Measurements from ENCODE around the gene TENT4A.

Gene TENT4A

DNA sequence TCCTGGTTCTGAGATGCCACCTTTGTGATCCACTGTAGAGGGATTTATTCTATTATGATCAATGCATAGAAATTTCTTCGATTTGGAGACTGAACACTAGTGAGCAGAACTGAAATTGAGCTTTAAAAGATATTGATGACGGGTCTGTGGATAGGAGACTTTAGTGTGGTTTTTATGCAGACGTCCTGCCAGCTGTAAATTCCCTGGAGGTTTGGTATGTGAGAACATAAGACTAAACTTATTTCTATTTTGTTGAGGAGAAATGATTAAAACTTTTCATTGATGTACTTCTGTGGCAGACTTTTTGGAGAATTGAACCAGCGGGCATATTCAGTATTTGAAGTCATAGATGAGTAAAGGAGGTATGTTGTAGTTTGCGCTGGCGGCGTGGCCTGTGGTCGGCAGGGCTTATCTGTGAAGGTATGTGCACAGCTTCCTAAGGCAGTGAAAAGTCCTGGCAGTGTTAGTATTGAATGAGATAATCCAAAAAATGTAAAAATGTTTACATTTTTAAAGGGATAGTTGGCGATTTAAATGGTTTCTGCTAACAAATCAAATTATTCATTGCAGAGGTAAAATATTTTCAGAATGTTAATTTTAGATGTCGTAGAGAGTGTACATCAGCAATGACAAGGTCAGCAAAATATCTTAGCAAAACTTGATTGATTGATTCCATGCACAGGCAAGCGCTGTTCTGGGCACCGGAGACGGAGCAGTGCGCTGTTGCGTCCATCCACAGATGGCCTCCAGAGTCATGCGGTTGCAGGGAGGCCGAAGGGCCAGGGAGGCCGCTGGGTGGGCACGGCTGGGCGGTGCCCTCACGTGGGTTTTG, 20.4 kb downstream of the TENT4A start:
- H3K36me3 ChIP-seq (ENCODE audit: insufficient read depth, low read length), result peaks cover 16% of the 10 kb centered on the region
- no peaks in the 10 kb centered on the region for H3K27me3 ChIP-seq (ENCODE audit: insufficient read depth, low read length)
- H3K9me3 ChIP-seq (ENCODE audit: low read length), result no peaks in the 10 kb centered on the region
- no peak overlapping the region for H2AFZ ChIP-seq (ENCODE audit: low read depth, low read length)
- no peak overlapping the region for H3K4me3 ChIP-seq (ENCODE audit: low read length)
- peaks cover 10% of the 10 kb centered on the region for H3K4me1 ChIP-seq (ENCODE audit: insufficient read depth, low read length)

- H3K27me3 ChIP-seq (ENCODE audit: insufficient read depth, low read length), result no peaks in the 10 kb centered on the region
- H3K36me3 ChIP-seq (ENCODE audit: insufficient read depth, low read length), result peaks cover 22% of the 10 kb centered on the region
- no peak overlapping the region for H2AFZ ChIP-seq (ENCODE audit: low read depth, low read length)
- H3K4me3 ChIP-seq (ENCODE audit: low read length), result no peak overlapping the region
- no peaks in the 10 kb centered on the region for H3K9me3 ChIP-seq (ENCODE audit: low read length)
- peaks cover 8% of the 10 kb centered on the region for H3K4me1 ChIP-seq (ENCODE audit: insufficient read depth, low read length)
Measured at GRCh38 chr5:6734243-6734700, 21.0 kb downstream of the TENT4A start.

DNA sequence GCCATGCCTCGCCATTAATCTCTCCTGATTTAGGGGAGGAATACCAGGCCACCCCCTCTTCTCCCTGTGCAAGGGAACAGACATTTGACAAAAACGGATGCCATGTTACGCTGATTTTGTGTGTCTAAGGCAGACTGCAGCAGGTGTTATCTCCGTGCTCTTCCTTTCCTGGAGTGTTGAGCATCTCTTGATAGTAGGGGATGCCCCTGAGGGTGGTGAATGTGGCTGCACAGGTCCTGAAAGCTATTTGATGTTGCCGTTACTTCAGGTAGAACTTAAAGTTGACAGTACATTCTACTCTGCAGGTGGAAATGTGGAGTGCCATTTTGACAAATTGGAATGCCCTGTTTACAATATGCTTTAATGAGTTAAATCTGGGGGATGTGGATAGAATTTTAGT, 21.5 kb downstream of the TENT4A start:
- Histone ChIP-seq H3K9me3 (ENCODE audit: low read length) (no peaks in the 10 kb centered on the region), H2AFZ (ENCODE audit: low read depth, low read length) (no peak overlapping the region), H3K27me3 (ENCODE audit: insufficient read depth, low read length) (no peaks in the 10 kb centered on the region), H3K4me1 (ENCODE audit: insufficient read depth, low read length) (peaks cover 8% of the 10 kb centered on the region), H3K4me3 (ENCODE audit: low read length) (no peak overlapping the region), H3K36me3 (ENCODE audit: insufficient read depth, low read length) (peaks cover 27% of the 10 kb centered on the region)

- H3K27me3 ChIP-seq (ENCODE audit: insufficient read depth, low read length), result no peaks in the 10 kb centered on the region
- H3K36me3 ChIP-seq (ENCODE audit: insufficient read depth, low read length), result peaks cover 37% of the 10 kb centered on the region
- peaks cover 4% of the 10 kb centered on the region for H3K4me1 ChIP-seq (ENCODE audit: insufficient read depth, low read length)
- H2AFZ ChIP-seq (ENCODE audit: low read depth, low read length), result no peak overlapping the region
- H3K4me3 ChIP-seq (ENCODE audit: low read length), result no peak overlapping the region
- H3K9me3 ChIP-seq (ENCODE audit: low read length), result no peaks in the 10 kb centered on the region
Measured at GRCh38 chr5:6736106-6736505, 22.9 kb downstream of the TENT4A start.

GRCh38 chr5:6736524-6737042, 23.4 kb downstream of the TENT4A start:
- no peaks in the 10 kb centered on the region for H3K27me3 ChIP-seq (ENCODE audit: insufficient read depth, low read length)
- H2AFZ ChIP-seq (ENCODE audit: low read depth, low read length), result no peak overlapping the region
- peaks cover 4% of the 10 kb centered on the region for H3K4me1 ChIP-seq (ENCODE audit: insufficient read depth, low read length)
- H3K9me3 ChIP-seq (ENCODE audit: low read length), result no peaks in the 10 kb centered on the region
- H3K36me3 ChIP-seq (ENCODE audit: insufficient read depth, low read length), result peaks cover 37% of the 10 kb centered on the region
- no peak overlapping the region for H3K4me3 ChIP-seq (ENCODE audit: low read length)

- no peaks in the 10 kb centered on the region for H3K4me1 ChIP-seq (ENCODE audit: insufficient read depth, low read length)
- H3K4me3 ChIP-seq (ENCODE audit: low read length), result no peak overlapping the region
- peaks cover 41% of the 10 kb centered on the region for H3K36me3 ChIP-seq (ENCODE audit: insufficient read depth, low read length)
- no peaks in the 10 kb centered on the region for H3K9me3 ChIP-seq (ENCODE audit: low read length)
- no peaks in the 10 kb centered on the region for H3K27me3 ChIP-seq (ENCODE audit: insufficient read depth, low read length)
- no peak overlapping the region for H2AFZ ChIP-seq (ENCODE audit: low read depth, low read length)
Measured at GRCh38 chr5:6737043-6737941, 24.1 kb downstream of the TENT4A start.

GRCh38 chr5:6739603-6740002, 26.4 kb downstream of the TENT4A start:
- no peaks in the 10 kb centered on the region for H3K4me1 ChIP-seq (ENCODE audit: insufficient read depth, low read length)
- H3K27me3 ChIP-seq (ENCODE audit: insufficient read depth, low read length), result no peaks in the 10 kb centered on the region
- H3K4me3 ChIP-seq (ENCODE audit: low read length), result no peak overlapping the region
- no peaks in the 10 kb centered on the region for H3K9me3 ChIP-seq (ENCODE audit: low read length)
- H2AFZ ChIP-seq (ENCODE audit: low read depth, low read length), result no peak overlapping the region
- peaks cover 52% of the 10 kb centered on the region for H3K36me3 ChIP-seq (ENCODE audit: insufficient read depth, low read length)

DNA sequence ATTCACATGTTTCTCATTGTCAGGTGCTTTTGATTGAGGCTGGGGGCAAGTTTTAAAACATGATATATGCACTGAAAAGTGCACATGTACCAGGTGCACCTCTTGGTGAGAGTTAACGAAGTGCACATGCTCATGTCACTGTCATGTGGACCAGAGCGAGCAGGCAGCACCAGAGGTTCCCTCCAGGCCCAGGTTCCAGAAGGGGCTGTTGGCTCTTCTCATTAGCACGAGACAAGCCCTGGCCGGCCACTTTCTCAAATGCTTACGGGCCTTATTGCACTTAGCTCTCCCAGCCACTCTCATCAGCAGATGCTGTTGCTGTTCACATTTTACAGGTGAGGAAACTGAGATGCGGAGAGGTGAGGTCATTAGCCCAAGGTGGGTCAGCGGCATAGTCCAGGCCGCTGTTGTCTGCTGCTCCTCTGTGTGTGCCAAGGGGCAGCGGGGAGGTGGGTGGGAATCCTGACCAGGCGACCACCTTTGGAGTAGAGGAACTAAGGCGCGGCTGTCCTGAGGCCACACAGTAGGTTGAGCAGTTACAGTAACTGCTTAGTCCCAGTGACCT, 27.4 kb downstream of the TENT4A start:
- peaks cover 57% of the 10 kb centered on the region for H3K36me3 ChIP-seq (ENCODE audit: insufficient read depth, low read length)
- no peak overlapping the region for H2AFZ ChIP-seq (ENCODE audit: low read depth, low read length)
- H3K4me3 ChIP-seq (ENCODE audit: low read length), result no peak overlapping the region
- no peaks in the 10 kb centered on the region for H3K4me1 ChIP-seq (ENCODE audit: insufficient read depth, low read length)
- H3K27me3 ChIP-seq (ENCODE audit: insufficient read depth, low read length), result no peaks in the 10 kb centered on the region
- H3K9me3 ChIP-seq (ENCODE audit: low read length), result no peaks in the 10 kb centered on the region

GRCh38 chr5:6742081-6742758, 29.0 kb downstream of the TENT4A start:
- no peaks in the 10 kb centered on the region for H3K9me3 ChIP-seq (ENCODE audit: low read length)

DNA sequence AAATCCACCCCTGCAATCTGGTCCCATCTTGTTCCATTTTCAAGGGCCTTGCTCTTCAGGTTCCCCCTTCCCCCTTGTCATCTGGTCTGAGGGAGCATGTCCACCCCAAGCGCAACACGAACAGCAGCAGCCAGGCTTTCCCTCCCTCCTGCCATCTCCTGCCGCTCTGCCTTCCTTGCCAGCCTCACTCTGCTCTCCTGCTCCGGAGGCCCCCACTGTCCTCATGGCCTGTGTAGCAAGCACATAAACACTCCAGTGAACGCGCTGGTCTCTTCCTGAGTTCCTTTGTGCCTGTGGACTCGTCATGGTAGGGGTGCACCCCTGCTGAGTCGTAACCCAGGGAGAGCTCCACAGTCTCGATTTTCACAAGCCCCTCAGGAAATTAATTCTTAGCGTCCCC, 29.9 kb downstream of the TENT4A start:
- Histone ChIP-seq H3K4me3 (ENCODE audit: low read length) (no peak overlapping the region), H3K9me3 (ENCODE audit: low read length) (no peaks in the 10 kb centered on the region), H2AFZ (ENCODE audit: low read depth, low read length) (no peak overlapping the region), H3K27me3 (ENCODE audit: insufficient read depth, low read length) (no peaks in the 10 kb centered on the region), H3K4me1 (ENCODE audit: insufficient read depth, low read length) (no peaks in the 10 kb centered on the region), H3K36me3 (ENCODE audit: insufficient read depth, low read length) (peaks cover 70% of the 10 kb centered on the region)

More at GRCh38 chr5:6742081-6742758, 29.0 kb downstream of the TENT4A start:
- H3K4me1 ChIP-seq (ENCODE audit: insufficient read depth, low read length), result no peaks in the 10 kb centered on the region
- no peak overlapping the region for H2AFZ ChIP-seq (ENCODE audit: low read depth, low read length)
- H3K36me3 ChIP-seq (ENCODE audit: insufficient read depth, low read length), result peaks cover 70% of the 10 kb centered on the region
- no peak overlapping the region for H3K4me3 ChIP-seq (ENCODE audit: low read length)
- H3K27me3 ChIP-seq (ENCODE audit: insufficient read depth, low read length), result no peaks in the 10 kb centered on the region

GRCh38 chr5:6744841-6745705, 31.8 kb downstream of the TENT4A start:
- peaks cover 69% of the 10 kb centered on the region for H3K36me3 ChIP-seq (ENCODE audit: insufficient read depth, low read length)

More at GRCh38 chr5:6744841-6745705, 31.8 kb downstream of the TENT4A start:
- H3K9me3 ChIP-seq (ENCODE audit: low read length), result no peaks in the 10 kb centered on the region
- no peaks in the 10 kb centered on the region for H3K27me3 ChIP-seq (ENCODE audit: insufficient read depth, low read length)
- no peak overlapping the region for H2AFZ ChIP-seq (ENCODE audit: low read depth, low read length)
- H3K4me1 ChIP-seq (ENCODE audit: insufficient read depth, low read length), result no peaks in the 10 kb centered on the region
- H3K4me3 ChIP-seq (ENCODE audit: low read length), result no peak overlapping the region

All from neuron (in vitro differentiated cells).